Duodenal mucosa (tissue), 2 donors: ENCODE results near the gene RIC8B.

Experiments used
- H3K27ac ChIP-seq: one replicate; pipeline ENCODE4 v1.7.0; 2013; ENCODE audit warnings: low read depth, low read length
- H3K27me3 ChIP-seq, 2 donors: one replicate each; pipeline ENCODE4 v1.7.0; 2013; ENCODE audit warnings: low read length in 2 of 2, control low read depth in 1 of 2; ENCODE audit not compliant: insufficient read depth in 2 of 2, control insufficient read depth in 1 of 2
- H3K36me3 ChIP-seq, 2 donors: one replicate each; pipeline ENCODE4 v1.7.0; 2013; ENCODE audit warnings: low read length in 2 of 2, control low read depth in 1 of 2; ENCODE audit not compliant: insufficient read depth in 2 of 2, control insufficient read depth in 1 of 2
- H3K4me1 ChIP-seq, 2 donors: one replicate each; pipeline ENCODE4 v1.7.0; 2013; ENCODE audit warnings: low read length in 2 of 2, control low read depth in 1 of 2; ENCODE audit not compliant: insufficient read depth in 2 of 2, control insufficient read depth in 1 of 2
- H3K4me3 ChIP-seq, 2 donors: one replicate each; pipeline ENCODE4 v1.7.0; 2013; ENCODE audit warnings: low read length in 2 of 2, low read depth in 1 of 2
- H3K9ac ChIP-seq, 2 donors: one replicate each; pipeline ENCODE4 v1.7.0; 2013; ENCODE audit warnings: low read length in 2 of 2, low read depth in 1 of 2
- H3K9me3 ChIP-seq, 2 donors: one replicate each; pipeline ENCODE4 v1.7.0; 2013; ENCODE audit warnings: low read length in 2 of 2, control low read depth in 1 of 2; ENCODE audit not compliant: control insufficient read depth in 1 of 2

The RIC8B gene

DNA sequence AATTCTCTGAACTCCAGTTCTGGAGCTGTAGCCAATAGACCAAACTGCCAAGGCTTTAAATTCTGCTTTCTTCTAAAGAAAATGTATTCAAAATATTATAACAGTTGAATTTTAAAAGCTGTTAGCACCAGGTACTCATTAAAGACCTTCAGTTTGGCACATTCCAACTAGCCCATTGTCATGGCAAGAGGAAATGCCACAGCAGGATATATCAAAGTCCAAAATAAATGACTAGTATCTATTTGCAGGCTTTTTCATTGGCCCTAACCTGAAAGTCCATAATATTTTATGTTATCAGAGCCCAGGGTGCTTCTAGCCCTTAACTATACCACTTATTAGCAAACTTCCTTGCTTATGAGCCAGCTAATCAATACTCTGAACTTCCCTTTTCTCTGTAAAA is 3.1 kb upstream of the RIC8B start:
- H3K27me3 ChIP-seq, result peaks cover 0 to 4% of the 10 kb centered on the region in 2 donors
- no peak overlapping the region for H3K27ac ChIP-seq
- peaks cover 28 to 29% of the 10 kb centered on the region in 2 donors for H3K4me1 ChIP-seq
- H3K9me3 ChIP-seq, result no peaks in the 10 kb centered on the region
- no peaks in the 10 kb centered on the region for H3K36me3 ChIP-seq
- H3K9ac ChIP-seq, result no peak overlapping the region
- no peak overlapping the region for H3K4me3 ChIP-seq

DNA sequence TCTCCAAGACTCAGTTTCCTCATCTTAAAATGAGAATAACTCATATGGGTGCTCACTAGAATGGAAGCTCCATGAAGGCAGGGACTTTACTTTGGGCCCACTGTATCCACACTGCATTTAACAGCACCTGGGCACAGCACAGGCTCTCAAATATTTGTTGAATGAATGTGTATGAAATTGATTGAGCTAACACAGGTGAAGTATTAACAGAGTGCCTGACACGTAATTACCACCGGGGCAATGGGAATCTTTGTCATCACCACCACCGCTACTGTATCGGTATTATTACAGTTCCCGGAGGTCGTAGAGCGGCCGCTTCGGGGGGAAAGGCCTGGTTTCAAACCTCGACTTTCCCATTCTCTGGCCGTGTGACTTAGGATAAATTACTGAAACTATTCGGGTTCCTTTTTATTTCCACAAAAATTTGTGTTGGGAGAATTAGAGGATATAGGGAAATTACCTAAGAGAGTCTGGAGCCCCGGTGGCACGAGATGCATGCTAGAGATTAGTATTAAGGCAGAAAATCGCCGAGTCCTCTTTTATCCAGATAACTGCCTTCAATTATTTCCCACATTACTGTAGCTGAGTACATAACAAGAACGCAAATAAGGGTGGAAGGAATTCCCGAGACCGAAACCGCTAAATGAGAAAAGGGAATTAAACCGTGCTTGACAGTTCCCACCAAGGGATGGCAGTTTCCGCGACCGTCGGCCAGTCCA is 1.0 kb upstream of the RIC8B start:
- Histone ChIP-seq H3K36me3 (no peaks in the 10 kb centered on the region), H3K27me3 (no peaks in the 10 kb centered on the region), H3K9me3 (no peaks in the 10 kb centered on the region), H3K9ac (peak overlapping the region; percentile 75 to 82), H3K27ac (peak overlapping the region; percentile 96), H3K4me1 (peaks cover 28 to 29% of the 10 kb centered on the region in 2 donors), H3K4me3 (peak overlapping the region; percentile 88 to 90)

DNA sequence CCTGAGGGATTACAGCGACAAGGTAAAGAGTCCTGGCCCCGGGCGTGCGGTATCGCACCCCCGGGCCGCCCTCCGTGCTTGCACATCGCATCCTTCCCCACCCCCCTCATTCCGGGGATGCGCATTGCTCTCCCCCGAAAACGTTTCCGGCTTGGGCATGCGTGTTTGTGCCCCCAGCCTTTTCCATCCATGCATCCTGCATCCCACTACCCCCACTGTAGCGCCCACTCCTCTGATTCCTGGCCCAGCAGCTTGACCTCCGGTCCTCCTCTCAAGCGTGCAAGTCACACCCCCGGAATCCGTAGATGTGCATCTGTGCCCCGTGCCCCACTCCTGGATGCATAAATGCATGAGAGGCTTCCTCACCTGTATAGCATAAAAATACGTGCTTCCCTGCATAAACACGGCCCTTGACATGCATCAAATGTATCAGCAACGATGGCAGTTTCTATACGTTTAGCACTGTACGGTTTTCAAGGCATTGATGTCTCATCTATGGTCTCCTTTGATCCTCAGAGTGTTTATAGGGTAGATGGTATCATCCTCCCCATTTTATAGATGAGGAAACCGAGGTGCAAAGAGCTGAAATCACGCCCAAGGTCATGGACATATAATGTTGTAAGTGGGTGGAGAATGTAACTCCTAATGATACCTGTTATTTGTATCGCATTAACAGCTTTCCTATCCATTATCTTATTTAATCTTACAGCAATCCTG is 484 bp downstream of the RIC8B start:
- Histone ChIP-seq H3K4me3 (peak overlapping the region; percentile 88 to 90), H3K4me1 (peaks cover 29 to 31% of the 10 kb centered on the region in 2 donors), H3K9ac (peak overlapping the region; percentile 76 to 82), H3K9me3 (no peaks in the 10 kb centered on the region), H3K27ac (peak overlapping the region; percentile 96), H3K27me3 (no peaks in the 10 kb centered on the region), H3K36me3 (no peaks in the 10 kb centered on the region)

DNA sequence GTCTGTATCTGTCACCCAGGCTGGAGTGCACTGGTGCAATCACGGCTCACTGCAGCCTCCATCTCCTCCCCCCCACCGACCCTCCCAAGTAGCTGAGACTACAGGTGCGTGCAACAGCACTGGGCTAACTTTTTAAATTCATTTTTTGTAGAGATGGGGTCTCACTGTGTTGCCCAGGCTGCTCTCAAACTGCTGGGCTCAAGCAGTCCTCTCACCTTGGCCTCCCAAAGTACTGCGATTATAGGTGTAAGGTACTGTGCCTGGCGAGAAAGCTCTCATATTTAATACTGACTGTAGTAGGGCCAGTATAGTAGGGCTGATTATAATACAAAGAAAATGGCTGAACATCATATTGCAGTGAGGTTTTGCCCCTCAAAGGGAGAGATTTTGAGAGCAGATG is 2.4 kb downstream of the RIC8B start:
- Histone ChIP-seq H3K4me1 (peaks cover 21 to 26% of the 10 kb centered on the region in 2 donors), H3K9ac (no peak overlapping the region), H3K27me3 (no peaks in the 10 kb centered on the region), H3K4me3 (no peak overlapping the region), H3K27ac (no peak overlapping the region), H3K9me3 (no peaks in the 10 kb centered on the region), H3K36me3 (no peaks in the 10 kb centered on the region)

DNA sequence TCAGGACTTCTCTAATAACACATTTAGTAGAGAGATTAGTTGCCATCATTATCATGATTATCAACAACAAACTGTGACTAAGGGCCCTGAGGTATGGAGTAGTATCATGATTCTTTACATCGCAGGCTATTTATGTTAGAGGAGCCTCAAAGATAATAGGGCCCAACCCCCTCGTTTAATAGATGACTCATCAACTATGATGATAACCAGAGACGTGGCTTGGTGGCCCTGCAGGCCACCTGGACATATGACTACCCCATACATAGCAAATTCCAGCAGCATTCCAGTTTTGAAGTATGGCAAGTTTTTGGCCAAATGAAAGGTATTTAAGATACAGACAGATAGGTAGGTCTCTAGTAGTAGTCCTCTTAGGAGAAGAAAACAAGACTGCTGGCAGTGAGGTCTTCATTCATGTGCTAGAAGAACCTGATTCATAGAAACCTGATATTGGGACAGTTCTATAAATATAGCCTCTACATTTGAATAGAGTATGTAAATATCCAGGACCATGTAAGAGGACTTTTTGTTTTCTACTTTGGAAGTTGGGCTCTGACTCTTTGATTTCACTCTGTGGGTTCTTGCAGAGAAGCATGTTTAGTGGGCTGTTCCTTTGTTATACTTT is 5.6 kb downstream of the RIC8B start:
- H3K4me1 ChIP-seq, result peaks cover 7 to 15% of the 10 kb centered on the region in 2 donors
- no peak overlapping the region for H3K27ac ChIP-seq
- no peak overlapping the region for H3K4me3 ChIP-seq

DNA sequence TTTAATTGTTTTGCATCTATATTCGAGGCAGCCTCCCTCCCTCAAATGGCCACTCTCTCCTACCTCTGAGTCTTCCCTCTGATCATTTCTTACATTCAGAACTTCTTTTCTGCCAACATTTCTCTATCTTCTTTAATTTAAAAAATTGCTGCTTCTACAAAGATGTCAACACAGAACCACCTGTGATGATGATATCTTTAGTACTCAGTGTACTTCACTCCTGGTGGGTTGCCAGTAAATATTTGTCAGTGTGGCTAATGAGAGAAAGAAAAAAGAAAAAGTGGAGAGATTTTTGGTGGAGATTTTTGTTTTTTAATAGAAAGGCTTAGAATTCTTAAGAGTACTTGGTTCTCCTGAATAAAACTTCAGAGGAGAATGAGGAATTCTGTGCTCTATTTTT is 8.1 kb downstream of the RIC8B start:
- H3K27ac ChIP-seq, result no peak overlapping the region
- no peak overlapping the region for H3K9ac ChIP-seq
- H3K36me3 ChIP-seq, result peaks cover 0 to 10% of the 10 kb centered on the region in 2 donors
- H3K4me3 ChIP-seq, result no peak overlapping the region
- peaks cover 0 to 9% of the 10 kb centered on the region in 2 donors for H3K4me1 ChIP-seq
- H3K27me3 ChIP-seq, result no peaks in the 10 kb centered on the region
- no peaks in the 10 kb centered on the region for H3K9me3 ChIP-seq

More for the DNA sequence above, 5.6 kb downstream of the RIC8B start:
- no peaks in the 10 kb centered on the region for H3K9me3 ChIP-seq
- H3K36me3 ChIP-seq, result peaks cover 0 to 9% of the 10 kb centered on the region in 2 donors
- H3K9ac ChIP-seq, result no peak overlapping the region
- H3K27me3 ChIP-seq, result no peaks in the 10 kb centered on the region

DNA sequence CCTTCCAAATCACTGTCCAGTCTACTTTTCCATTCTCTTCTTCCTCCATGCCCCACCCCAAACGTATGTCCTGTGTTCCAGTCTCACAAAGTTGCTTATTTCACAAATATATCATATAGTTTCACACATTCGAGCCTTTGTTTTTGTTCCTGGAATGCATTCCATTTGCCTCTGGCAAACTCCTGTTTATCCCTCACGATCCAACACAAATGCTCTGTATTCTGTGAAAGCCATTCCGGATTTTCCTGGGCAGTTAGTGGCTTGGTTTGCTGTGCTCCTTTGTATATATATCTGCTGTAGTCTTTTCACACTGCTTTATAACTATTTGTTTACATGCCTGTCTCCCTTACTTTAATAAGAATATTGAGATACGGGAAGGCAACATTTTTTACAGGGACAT is 9.0 kb downstream of the RIC8B start:
- Histone ChIP-seq H3K9me3 (no peaks in the 10 kb centered on the region), H3K27me3 (no peaks in the 10 kb centered on the region), H3K4me3 (no peak overlapping the region), H3K36me3 (peaks cover 0 to 10% of the 10 kb centered on the region in 2 donors), H3K4me1 (peaks cover 0 to 9% of the 10 kb centered on the region in 2 donors), H3K27ac (no peak overlapping the region), H3K9ac (no peak overlapping the region)

DNA sequence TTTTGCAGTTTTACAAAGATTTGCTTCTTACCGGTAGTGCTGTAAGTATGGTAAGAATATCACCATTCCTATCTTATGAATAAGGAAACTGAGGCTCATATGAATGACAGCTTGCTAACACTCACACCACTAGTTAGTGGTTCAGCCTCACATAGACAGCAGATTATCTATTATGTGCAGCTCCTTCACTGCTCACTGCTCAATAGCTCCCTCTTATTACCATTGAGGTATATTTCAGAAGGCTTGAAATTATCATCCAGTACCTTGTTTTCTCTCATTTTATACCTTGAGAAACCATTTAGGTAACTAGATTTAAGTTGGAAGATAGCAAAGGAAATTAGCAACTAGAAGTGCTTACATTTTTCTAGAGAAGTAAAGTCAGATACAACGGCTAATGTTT is 15.5 kb downstream of the RIC8B start:
- Histone ChIP-seq H3K27me3 (no peaks in the 10 kb centered on the region), H3K9ac (no peak overlapping the region), H3K36me3 (peaks cover 4 to 20% of the 10 kb centered on the region in 2 donors), H3K9me3 (no peaks in the 10 kb centered on the region), H3K4me3 (no peak overlapping the region), H3K27ac (no peak overlapping the region), H3K4me1 (no peaks in the 10 kb centered on the region)

DNA sequence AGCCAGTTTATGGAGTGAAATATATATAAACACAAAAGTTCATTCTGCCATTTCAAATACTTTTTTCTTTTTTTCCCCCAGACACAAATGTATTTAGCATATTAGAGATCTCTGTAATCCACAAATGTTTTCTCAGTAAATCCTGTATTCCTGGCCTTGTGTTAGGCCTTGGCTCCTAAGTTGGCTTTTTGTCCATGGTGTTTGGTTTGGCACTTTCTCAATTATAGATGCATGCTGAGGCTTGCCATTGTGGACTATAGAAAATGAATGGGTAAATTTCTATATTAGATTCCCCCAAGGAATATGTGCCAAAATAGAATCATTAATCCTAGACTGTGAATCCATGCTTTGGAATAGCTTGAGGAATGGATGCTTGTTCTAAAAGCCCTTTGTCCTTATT is 17.0 kb downstream of the RIC8B start:
- no peak overlapping the region for H3K9ac ChIP-seq
- H3K9me3 ChIP-seq, result no peaks in the 10 kb centered on the region
- no peaks in the 10 kb centered on the region for H3K27me3 ChIP-seq
- no peak overlapping the region for H3K4me3 ChIP-seq
- H3K27ac ChIP-seq, result no peak overlapping the region
- H3K36me3 ChIP-seq, result peaks cover 4 to 18% of the 10 kb centered on the region in 2 donors
- no peaks in the 10 kb centered on the region for H3K4me1 ChIP-seq

DNA sequence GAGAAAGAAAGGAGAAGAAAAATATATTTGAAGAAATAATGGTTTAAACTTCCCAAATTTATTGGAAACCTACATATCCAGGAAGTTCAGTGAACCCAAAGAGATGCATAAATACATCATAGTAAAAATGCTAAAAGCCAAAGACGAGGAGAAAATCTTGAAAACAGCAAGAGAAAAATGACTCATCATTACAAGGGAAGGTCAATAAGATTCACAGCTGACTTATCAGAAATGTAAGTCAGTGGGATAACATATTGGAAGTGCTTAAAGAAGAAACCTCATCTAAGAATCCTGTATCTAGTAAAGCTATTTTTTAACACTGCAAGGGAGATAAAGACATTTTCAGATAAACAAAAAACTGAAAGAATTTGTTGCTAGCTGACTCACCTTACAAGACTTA is 19.9 kb downstream of the RIC8B start:
- no peaks in the 10 kb centered on the region for H3K9me3 ChIP-seq
- H3K4me3 ChIP-seq, result no peak overlapping the region
- H3K27ac ChIP-seq, result no peak overlapping the region
- no peaks in the 10 kb centered on the region for H3K4me1 ChIP-seq
- H3K27me3 ChIP-seq, result no peaks in the 10 kb centered on the region
- peaks cover 7 to 18% of the 10 kb centered on the region in 2 donors for H3K36me3 ChIP-seq
- H3K9ac ChIP-seq, result no peak overlapping the region
